ENCODE data around the gene EFCAB11.

DNA sequence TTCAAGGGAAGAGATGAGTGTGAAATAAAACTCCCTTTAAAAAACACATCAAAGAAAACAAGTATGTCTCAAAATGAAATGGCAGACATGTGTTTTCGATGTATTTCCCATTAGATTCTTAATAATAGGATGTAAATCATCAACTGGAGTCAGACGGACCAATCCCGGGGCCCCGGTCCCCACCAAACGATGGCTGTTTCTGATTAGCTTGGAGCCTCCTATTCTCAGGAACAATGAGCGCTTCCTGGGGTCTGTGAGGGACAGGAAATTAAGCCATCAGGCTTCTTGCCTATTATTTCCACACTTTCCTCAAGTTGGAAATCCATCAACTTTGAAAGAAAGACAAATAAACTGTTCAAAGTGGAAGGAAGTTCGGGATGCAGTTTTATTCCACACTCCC, 179.4 kb downstream of the EFCAB11 start:
- TF ChIP-seq POLR2A (IDR thresholded peaks at IDR 0.05), result no peak
- TF ChIP-seq, protein P1, sequence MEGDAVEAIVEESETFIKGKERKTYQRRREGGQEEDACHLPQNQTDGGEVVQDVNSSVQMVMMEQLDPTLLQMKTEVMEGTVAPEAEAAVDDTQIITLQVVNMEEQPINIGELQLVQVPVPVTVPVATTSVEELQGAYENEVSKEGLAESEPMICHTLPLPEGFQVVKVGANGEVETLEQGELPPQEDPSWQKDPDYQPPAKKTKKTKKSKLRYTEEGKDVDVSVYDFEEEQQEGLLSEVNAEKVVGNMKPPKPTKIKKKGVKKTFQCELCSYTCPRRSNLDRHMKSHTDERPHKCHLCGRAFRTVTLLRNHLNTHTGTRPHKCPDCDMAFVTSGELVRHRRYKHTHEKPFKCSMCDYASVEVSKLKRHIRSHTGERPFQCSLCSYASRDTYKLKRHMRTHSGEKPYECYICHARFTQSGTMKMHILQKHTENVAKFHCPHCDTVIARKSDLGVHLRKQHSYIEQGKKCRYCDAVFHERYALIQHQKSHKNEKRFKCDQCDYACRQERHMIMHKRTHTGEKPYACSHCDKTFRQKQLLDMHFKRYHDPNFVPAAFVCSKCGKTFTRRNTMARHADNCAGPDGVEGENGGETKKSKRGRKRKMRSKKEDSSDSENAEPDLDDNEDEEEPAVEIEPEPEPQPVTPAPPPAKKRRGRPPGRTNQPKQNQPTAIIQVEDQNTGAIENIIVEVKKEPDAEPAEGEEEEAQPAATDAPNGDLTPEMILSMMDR (IDR thresholded peaks at IDR 0.05), result no peak
